Measurements from ENCODE around the gene CEP135.
"Not testable (repeated sequence)": the region's sequence is repeated elsewhere in the genome, so short reads cannot be mapped to it uniquely, and the experiment has no call there.

CEP135 gene

DNA sequence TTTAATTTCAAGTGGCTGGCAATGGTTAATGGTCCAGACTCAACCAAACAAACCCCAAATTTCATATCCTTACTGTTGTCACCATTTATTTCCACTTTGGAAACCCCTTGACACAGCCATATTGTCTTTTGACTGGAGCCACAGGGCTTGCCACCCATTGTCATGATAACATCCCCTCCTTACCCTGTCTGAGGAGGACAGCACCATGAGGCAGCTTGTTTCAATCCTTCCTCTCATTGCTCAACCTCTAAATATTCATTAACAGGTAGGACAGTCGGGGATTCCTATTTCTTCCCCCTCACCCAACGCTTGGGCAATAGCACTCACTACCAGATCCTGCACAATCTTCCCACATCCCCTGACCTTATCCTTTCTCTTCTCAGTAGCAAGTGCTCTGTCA, 92.1 kb downstream of the CEP135 start:
- no peak for DNase-seq

DNA sequence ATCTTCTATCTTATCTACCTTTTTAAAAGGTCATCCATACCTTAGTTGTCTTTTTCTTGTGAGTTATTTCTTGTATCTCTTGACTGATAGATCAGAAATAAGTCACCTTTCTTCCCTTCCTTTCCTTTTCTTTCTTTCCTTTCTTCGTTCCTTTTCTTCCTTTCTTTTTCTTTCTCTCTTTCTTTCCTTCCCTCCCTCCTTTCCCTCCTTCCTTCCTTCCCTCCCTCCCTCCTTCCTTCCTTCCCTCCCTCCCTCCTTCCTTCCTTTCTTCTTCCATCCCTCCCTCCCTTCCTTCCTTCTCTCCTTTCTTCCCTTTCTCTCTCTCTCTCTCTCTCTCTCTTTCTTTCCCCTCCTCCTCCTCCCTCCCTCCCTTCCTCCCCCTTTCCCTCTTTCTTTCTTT, 93.5 kb downstream of the CEP135 start:
- DNase-seq = no peak

DNA sequence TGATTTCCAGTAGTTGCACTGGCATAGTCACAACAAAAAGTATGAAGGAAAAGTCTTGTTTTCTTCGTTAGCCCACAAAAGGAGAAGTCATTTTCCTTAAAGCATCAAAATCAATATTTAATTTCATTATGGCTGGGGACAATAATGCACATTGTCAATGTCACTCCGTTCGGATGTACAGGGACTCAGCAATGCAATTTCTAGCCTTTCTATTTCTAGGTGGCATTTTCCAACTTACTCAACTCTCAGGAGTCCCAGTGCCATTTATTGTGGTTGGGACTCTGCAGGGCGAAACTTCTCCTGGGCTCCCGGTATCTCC, 99.6 kb downstream of the CEP135 start:
- DNase-seq = no peak

DNA sequence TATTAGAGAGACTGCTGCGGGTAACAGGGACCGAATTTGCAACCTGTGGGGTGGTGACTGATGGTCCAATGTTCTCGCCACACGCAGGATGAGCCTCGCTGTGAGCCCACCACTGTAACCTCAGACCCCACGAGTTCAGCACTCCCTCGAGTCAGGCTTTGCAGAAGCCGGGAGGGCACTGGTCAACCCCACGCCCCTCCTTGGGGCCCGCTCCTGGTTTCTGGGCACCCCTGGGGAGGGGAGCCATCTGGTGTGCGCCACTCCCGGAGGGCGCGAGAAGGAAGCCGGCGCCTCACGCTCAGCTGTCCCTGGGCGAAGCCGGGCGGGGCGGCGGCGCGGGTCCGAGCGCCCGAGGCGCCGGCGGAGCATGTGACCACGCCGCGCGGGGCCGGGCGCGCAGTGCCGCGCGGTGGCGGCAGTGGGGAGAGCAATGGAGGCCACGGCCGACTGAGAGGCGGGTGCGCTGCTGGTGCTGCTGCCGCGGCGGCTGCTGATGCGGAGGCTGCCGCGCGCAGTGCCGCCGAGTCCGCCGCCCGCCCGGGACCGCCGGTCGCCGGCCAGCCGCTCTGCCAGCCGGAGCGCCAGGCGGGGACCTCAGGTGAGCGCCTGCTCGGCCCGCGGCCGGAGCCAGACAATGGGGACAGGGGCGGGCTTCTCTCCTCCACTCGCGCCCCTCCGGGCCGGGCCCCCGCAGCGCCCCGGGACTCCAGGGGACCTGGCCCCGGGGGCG, 100.1 kb downstream of the CEP135 start:
- DNase-seq = no peak

DNA sequence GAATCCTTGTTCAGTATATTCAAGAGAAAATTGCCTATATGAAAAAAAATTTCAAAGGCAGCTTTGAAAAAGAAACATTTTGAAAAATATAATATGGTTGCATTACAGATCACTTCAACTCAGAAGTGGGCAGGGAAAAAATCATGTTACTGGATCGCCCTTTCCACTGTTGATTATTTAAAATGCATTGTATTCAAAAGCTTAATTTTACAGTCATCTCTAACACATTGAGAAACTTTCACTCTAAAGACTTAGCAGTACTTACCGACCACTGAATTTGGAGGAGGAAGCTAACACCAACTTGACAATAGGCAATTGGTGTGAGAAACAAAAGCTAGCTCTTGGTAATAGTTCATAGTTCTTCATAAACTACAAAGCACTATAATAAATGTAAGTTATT, 101.9 kb downstream of the CEP135 start:
- no peak for DNase-seq

DNA sequence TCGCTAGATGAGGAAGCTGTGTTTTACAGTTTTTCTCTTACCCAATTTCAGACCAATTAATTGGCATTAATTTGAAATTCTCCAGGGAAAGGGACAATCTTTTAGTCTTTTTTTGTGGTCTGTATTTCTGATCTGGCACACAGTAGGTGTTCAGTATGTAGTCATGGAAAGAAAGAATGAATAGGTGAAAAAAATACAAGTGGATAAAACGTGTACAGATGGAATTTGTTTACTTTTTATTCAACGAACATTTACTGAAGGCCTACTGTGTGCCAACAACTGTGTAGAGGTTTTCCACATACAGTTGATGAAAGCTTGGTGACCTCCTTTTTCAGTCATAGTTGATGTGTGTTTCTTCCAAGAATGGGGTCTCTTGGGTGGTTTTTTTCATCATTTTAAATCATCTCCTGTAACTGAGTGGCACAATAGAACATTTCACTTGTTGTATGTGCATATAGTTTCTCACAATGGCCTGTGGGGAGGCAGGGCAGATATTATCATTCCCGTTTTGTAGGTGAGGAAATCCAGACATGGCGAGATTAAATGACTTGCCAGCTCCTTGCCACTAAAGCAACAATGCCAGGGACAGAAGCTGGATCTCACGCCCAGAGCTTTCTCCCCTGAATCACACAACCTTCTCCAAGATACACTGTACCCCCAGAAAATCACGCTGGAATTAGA, 102.4 kb downstream of the CEP135 start:
- DNase-seq = no peak

DNA sequence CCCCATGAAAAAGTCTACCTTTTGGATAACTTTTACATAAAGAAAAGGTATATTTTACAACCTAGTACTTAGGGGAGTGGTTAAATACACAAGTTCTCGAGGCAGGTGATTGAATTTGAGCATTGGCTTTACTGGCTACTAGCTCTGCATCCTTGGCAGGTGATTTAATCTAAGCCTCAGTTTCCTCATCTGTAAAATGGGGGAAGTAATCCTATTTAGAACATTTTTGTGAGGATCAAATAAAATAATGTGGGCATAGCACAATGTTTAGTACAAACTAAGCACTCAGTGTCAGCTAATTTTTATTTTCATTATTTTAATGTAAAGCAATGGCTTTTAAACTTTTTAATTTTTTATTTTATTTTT, 102.9 kb downstream of the CEP135 start:
- no peak for DNase-seq

DNA sequence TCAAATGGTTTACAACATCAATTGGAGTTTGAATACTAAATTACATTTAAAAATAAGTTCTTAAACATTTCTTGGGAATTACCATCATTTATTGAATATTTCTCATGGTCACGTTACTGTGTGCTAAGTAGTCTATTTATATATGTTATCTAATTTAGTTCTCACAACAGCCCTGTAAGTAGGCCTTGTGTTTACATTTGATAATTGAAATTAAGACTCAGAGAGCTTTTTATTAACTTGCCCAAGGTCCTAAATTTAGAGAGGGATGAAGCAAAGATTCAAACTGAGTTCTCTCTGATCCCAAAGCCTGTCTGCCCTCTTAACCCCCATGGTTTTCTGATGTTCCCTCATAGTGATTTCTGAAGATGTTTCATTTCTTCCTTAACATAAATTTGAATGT, 103.7 kb downstream of the CEP135 start:
- DNase-seq = no peak

DNA sequence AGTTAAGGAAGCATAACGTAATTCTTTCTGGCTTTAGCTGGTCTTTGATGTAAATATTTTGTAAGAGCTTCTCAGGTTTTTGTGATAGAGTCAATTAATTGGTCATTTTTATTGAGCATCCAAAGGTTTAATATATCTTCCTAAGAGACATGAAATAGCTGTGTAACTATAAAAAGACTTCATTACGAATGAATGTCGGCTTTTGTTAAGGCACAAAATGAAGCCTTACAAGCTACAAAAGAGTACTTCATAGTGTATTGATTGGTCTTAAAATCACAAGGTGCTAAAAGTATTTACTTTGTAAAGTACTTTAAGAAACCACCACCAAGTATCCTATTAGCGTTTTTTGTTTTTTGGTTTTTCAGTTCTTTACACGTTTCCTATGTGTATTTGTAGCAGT, 104.2 kb downstream of the CEP135 start:
- DNase-seq = no peak

DNA sequence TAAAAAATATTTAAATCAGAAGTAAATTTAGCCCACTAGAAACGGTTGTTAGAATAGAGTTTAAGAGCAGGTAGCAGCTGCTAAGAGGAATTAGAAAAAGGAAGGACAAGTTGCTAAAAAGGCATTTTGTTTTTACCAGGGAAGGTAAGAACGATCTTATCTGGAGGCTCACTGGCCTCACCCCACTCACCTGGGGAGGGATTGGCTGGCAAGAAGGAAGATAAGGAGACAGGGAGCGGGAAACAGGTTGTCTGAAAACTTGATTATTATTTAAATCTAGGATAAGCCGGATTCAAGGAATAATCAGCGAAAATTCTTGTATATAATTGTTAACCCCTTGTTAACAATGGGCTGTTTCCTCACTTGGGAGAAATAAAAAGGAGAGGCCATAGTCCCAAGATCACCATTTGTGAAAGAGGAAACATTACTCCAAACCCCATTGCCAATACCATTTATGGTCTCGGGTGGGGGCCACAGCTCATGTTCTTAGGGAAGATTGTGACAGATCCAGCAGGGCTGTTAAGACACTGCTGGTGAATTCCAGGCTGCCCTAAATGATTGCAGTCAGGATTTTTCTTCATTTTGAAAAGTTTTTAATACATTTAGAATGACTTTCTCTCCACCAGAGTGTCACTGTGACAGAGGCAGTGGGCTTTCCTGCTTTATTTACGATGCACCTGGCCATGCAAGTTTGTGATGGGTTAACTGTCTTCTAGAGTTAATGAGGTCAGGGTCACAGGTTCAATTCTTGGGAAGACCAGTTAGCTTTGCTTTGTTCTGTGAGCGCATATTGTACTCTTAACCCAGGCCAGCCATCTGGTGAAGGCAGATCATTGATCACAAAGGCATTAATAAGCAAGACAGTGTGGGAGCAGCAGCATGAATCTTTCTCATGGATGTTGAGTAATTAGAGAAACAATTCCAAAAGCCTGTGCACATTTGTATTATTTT, 106.6 kb downstream of the CEP135 start:
- DNase-seq = no peak

DNA sequence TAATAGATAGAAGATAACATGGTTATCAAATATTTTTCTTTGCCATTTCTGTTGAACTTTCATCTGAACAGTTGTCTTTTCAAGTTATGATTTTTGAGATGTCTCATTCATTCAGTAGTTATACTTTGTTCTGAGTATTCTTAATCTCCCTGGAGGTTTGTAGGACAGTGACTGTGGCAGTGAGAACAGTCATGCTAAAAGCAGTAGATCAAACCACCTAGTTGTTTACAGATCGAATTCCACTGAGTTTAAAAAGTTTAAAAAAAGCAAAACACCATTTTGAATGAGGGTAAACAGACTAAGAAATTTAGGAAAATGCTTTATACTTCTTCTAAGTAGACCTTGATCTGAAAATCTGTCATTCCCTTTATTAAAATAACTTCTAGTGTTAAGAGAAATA, 107.2 kb downstream of the CEP135 start:
- no peak for DNase-seq

DNA sequence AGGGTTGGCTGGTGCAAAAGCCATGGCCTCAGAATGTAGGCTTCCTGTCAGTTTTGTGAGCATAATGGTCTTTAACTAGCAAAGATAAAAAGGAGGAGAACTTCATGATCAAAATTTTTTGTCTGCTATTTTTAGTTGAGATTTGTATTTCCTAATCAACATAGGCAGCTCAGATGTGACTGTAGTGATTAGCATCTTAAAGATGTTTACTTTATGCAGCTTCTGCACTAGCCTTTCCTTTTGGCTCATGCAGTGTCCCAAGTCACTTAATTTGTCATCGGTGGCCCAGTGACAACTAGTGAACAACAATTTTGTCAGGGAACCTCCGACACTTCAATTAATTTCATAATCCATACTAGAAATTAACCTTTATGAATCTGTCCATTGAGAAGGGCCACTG, 109.8 kb downstream of the CEP135 start:
- no peak for DNase-seq

DNA sequence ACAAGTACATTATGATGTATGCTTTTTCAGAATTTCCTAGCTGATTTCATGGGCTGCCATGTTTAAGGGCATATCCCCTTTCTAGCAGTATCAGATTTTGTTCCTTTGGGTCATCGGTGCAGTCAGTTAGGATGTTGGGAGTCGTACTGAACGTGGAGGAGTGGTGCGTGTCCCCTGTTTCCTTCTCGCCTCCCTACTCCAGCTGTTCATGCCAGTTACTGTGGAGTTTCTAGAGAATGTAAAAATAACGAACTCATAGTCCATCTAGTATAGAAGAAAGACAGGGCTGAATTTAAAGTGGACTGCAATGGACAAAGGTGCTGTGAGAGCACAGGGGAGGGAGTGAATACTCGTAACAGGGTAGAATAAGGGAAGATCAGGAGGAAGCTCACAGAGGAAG, 111.3 kb downstream of the CEP135 start:
- DNase-seq = no peak

DNA sequence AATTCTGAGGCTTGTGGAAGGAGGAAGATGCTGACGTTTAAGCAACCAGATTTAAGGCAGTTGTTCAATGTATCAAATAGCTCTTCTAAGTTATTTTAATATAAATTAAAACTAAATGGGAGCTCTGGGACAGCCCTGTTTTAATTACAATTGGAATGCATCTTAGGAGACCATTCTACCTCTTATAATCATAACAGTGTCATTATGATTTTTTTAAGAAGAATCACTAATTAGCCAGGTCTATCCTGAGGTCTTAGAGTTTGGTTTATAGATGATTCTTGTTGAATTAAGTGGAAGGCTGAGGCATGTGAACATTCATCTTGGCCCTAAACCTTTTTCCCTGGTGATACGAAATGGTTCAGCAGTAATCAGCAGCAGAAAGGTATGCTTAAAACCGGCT, 113.4 kb downstream of the CEP135 start:
- DNase-seq = no peak

DNA sequence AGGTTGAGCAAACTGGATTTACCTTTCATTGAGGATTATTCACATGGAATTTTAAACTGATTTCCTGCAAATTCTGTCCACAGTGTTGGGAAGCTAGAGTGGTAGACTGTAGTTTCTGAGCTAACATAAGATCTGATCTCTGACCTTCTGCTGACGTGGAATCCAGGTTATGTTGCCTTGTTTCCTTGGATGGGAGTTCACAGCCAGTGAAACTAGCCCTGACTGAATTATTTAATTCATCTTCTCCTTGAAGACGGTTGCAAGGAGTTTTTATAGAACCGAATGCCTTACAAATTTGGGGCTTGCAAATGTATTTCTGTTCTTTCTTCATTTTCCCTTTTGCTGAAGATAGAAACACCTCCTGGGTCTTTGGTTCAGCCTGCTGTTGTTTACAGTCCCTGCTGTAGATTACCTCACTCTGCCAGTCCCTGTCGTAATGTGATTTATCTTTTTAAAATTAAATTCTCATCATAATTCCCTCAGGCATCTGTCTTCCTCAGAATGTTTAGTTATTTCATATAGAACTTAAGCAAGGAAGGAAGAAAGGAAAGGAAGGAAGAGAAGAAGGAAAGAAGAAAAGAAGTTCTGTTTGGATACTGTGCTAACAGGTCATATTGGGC, 113.9 kb downstream of the CEP135 start:
- no peak for DNase-seq

DNA sequence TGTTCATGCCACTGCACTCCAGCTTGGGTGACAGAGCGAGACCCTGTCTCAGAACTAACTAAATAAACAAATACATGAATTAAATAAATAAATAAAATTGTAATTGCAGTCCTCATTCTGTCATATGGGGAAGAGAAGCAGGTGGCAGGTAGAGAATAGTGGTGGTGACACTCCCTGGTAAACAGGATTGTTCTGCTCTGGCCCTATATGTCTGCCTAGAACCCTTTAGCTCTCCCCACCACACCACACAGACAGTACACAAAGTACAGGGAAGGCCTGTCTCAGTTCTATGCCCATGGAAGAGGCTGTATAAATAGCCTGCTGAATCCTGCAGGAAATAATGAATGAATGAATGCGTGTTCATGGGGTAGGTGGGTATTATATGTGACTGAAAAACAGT, 117.7 kb downstream of the CEP135 start:
- DNase-seq = no peak

DNA sequence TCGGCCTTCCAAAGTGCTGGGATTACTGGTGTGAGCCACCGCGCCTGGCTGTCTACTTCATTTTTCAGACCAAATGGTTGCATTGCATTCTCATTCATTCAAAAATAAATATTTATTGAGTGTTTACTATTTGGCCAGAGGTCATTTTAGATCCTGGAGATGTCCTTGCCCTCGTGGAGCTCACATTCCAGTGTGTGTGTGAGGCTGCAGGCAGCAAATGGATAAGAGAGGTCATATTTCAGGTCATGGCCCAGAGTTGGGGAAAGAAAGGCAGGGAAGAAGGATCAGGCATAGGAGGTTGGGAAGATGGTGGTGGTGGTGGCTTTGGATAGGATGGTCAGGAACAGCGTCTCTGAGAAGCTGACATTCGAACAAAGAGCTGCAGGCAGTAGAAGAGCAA, 119.1 kb downstream of the CEP135 start:
- DNase-seq = no peak

DNA sequence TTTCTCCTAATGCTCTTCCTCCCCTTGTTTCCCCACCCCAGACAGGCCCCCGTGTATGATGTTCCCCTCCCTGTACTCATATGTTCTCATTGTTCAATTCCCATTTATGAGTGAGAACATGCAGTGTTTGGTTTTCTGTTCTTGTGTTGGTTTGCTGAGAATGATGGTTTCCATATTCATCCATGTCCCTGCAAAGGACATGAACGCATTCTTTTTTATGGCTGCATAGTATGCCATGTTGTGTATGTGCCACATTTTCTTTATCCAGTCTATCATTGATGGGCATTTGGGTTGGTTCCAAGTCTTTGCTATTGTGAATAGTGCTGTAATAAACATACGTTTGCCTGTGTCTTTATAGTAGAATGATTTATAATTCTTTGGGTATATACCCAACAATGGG, 124.0 kb downstream of the CEP135 start:
- DNase-seq = not testable (repeated sequence)

DNA sequence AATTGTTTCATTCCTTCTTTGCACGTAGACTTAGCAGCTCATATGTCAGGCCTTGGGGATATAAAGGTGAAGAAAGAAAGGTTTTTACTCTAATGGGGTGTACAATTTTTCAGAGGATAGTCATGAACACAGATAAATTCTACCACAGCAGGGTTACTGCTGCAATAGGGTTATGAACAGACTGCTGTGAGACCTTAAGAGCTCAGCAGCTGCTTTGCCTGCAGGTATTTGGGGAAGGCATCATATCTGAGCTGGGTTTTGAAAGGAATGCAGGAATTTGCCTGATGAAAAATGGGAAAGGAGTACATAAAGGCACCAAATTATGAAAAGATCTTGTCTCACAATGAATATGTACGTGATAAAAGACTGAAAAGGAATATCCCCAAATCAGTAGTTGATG, 128.9 kb downstream of the CEP135 start:
- DNase-seq = no peak

DNA sequence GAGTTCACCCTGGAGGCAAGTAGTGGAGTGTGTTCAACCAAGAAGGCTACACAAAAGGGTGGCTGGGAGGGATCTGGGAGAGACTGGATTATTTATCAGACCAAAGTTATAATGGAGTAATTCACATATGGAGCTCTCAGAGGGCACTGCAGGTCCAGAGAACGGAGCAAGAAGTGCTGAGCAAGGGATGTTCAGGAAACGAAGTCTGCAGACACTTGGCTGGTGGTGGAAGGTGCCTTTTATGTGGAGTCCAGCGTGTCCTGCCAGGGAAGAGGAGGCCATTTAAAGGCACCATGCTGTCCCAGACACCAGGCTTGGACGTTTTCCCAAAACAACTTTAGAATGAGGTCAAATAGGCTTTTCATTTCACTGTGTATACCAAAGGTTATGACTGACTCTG, 130.1 kb downstream of the CEP135 start:
- no peak for DNase-seq

DNA sequence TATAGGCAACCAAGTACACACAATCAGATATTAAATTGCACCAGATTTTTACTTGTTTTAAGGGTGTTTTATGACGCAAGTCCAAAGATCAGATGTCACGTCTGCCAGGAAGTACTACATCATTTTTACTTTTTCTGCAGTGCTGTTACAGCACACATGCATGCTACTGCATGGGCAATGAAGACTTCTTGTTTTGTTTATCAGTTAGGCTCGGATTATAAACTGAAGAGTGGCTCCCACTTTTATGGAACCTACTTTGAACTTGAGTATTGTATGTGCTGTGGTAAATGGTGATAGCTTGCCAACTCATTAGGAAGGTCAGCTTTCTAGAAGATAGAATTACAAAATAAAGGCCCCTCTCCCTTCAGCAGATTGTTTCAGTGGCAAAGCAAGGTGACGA, 131.6 kb downstream of the CEP135 start:
- no peak for DNase-seq

DNA sequence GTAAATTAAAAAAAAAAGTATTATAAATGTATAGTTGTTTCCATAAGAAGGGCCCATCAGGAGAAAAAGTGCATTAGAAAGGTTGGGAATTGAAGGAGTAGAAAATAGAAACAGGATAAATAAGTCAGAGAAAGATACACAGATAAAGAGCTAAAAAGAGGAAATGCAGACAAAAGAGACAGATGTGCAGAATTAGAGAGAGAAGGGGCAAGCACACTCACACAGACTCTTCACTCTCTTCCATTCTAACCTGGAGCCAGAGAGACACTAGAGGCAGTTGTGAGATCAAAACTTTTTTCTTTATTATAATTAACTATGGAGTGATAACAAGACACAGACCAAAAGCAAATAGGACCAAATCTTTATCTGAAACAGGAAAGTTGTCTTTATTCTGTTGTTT, 134.1 kb downstream of the CEP135 start:
- DNase-seq = no peak

All from NK-92 treated with Interleukin-12 subunit alpha and Interleukin-12 subunit beta, amount 100 ng/mL, for 24 hours (cell line).